ENCODE data around the gene KY.

KY gene

DNA sequence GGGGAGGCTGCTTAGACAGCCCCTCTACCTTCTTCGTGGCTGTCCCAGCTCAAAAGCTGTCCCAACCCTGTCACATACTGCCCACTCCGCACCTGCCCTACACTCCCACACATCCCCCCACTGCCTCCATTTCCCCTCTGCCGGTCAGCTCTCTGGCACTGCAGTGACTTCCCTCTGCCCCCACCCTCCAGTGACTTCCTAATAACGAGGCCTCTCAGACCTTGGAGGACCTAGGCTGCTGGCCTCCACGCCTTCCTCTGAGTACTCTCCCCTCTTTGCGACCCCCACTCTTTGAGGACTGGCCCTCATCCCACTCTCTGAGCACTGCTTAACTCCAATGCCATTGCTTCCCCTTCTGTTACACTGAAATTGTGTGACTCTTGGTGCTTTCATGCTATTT, 45.3 kb downstream of the KY start:
- H3K4me3 ChIP-seq (ENCODE audit: low read length): no peak overlapping the region
- DNase-seq (ENCODE audit: low read depth): no peak
- TF ChIP-seq, protein P1, sequence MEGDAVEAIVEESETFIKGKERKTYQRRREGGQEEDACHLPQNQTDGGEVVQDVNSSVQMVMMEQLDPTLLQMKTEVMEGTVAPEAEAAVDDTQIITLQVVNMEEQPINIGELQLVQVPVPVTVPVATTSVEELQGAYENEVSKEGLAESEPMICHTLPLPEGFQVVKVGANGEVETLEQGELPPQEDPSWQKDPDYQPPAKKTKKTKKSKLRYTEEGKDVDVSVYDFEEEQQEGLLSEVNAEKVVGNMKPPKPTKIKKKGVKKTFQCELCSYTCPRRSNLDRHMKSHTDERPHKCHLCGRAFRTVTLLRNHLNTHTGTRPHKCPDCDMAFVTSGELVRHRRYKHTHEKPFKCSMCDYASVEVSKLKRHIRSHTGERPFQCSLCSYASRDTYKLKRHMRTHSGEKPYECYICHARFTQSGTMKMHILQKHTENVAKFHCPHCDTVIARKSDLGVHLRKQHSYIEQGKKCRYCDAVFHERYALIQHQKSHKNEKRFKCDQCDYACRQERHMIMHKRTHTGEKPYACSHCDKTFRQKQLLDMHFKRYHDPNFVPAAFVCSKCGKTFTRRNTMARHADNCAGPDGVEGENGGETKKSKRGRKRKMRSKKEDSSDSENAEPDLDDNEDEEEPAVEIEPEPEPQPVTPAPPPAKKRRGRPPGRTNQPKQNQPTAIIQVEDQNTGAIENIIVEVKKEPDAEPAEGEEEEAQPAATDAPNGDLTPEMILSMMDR (IDR thresholded peaks at IDR 0.05; ENCODE audit: insufficient read depth, low read depth, low read length, missing control alignments): no peak

DNA sequence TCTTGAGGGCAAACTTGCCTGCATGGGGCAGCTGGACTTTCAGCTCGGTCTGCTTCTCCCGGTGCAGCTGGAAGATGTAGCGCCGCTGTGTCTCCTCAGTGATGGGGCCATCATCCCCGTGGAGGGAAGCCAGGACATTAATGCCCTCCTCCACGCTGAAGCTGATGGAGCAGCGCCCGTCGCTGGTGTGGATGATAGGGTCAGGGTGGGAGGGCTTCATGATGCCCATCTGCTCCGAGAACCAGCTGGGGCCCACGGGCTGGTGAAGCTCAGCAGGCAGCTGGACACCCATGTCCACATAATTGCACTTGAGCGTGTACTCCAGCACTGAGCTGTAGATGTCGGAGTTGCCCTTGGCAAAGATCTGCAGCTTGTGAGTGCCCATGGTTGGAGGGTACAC, 46.9 kb downstream of the KY start:
- no peak for DNase-seq (ENCODE audit: low read depth)
- H3K4me3 ChIP-seq (ENCODE audit: low read length): no peak overlapping the region
- TF ChIP-seq, protein P1 (IDR thresholded peaks at IDR 0.05; ENCODE audit: insufficient read depth, low read depth, low read length, missing control alignments): no peak

DNA sequence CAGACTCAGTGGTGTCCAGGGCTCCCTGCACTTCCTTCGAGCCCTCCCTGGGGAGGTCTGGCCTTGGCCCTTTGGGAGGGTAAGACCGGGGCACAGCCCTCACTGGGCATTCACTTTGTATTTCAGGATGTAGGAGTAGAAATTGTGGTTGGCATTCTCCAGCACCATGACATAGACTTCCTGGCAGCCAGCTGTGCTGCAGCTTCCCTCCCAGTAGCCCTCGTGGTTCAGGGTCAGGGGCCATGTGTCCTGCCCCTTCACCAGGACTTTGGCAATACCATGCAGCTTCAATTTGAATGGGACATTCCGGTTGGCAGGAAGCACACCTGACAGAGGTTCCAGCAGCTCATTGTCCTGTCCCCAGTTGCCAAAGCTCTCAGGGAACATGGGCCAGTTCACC, 47.3 kb downstream of the KY start:
- H3K4me3 ChIP-seq (ENCODE audit: low read length): no peak overlapping the region
- no peak for DNase-seq (ENCODE audit: low read depth)
- TF ChIP-seq, protein P1 (IDR thresholded peaks at IDR 0.05; ENCODE audit: insufficient read depth, low read depth, low read length, missing control alignments): no peak

DNA sequence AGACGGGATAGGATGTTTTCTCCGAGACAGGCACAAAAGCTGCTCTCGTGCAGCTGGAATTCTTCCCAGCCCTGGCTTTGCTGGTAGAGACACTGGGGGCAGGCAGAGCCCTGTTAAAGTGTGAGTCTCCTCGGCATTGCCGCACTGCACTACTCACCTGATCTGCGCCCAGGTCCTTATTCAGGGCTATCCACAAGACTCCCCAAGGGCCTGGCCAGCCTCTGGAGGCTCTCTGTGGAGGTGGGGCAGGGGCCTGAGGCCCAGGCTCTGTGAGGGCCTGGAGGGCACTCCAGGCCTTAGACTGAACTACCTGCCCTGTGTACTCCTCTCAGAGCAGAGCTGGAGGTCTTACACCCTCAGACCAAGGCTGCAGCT, 48.4 kb downstream of the KY start:
- no peak overlapping the region for H3K4me3 ChIP-seq (ENCODE audit: low read length)
- DNase-seq (ENCODE audit: low read depth): no peak
- TF ChIP-seq, protein P1 (IDR thresholded peaks at IDR 0.05; ENCODE audit: insufficient read depth, low read depth, low read length, missing control alignments): no peak

DNA sequence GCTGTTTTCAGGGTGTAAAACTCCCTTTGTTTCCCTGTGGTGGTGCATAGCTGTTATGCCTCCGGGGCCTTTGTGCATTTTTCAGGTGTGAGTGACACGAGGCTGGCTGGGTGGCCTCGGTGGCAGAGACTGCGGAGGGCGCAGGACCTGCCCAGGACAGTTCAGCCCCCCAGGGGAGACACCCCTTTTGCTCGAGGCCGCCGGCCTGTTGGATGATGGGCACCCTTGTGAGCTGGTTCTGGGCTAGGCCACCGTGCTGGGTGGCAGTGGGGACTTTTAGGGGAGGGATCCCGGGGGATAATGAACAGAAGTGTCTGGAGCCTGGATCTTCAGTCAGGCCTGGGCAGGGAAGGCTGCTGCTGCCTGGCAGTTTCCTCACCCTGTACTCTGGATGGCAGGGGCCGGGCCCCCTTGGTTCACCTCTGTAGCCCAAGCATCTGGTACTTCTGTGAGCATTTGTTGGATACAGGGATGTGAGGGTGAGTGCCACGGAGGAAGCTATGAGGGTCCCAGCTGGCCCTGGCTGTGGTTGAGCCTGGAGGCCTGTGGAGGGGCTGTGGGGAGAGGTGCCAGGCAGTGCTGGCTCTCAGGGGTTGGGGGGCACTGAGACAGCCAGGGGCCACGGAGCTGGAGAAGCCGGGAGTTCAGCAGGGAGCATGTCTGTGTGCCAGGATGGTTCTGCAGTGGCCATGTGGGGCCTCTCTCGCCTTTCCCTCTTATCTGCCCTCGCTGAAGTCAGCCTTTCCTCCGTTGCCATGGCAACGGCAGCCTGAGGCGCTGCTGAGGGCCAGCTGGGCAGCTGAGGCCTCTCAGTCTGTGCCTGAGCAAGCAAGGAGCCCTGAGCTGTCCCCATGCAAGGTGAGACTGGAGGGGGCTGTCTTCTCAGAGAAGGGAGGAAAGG, 49.0 kb downstream of the KY start:
- no peak for DNase-seq (ENCODE audit: low read depth)
- H3K4me3 ChIP-seq (ENCODE audit: low read length): no peak overlapping the region
- TF ChIP-seq, protein P1 (IDR thresholded peaks at IDR 0.05; ENCODE audit: insufficient read depth, low read depth, low read length, missing control alignments): no peak

DNA sequence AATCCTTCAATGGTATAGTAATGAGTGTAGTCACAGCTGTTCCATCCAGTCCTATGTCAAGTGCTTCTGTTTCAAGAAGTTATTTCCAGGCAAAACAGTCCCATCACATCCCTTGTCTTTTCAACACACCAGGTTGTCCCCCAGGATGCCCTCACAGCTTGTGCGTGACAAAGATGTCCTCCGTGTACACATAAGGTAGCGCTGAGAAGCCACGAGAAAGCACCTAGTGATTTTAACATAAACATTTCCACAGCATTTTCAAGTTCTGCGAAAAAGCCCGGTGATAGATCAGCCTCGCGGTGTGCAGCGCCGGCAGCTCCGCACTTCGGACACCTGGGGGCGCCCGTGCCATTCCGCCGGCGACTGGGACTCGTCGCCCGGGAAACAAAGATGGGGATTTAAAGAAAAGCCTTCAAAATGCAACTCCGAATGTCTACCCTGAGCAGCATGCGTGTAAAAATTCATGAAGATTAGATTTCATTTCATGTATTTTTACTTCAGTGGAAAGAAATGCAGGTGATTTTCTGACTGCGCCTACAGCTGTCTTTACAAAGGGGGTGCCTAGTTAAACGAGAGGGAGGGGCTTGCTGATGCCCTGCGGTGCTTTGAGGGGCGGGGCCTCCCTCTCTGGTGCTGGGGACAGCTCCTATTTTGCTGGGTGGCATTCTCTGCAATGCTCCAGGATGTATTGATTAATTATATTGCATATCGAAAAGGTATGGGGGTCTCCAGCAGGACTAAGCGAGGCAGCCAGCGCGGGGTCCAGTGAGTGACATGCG, 49.9 kb downstream of the KY start:
- no peak overlapping the region for H3K4me3 ChIP-seq (ENCODE audit: low read length)
- TF ChIP-seq, protein P1 (IDR thresholded peaks at IDR 0.05; ENCODE audit: insufficient read depth, low read depth, low read length, missing control alignments): peak; percentile 95
- DNase-seq (ENCODE audit: low read depth): peak; percentile 66
